K562 (cell line): ENCODE results near the gene SLC25A26. TPM values are rescaled to one million over a fixed set of nuclear protein-coding genes. Genes with fewer than 3 reads are reported as not detected.
A peak's percentile ranks its signal among the peaks of the same experiment; 100 is the strongest.

Source experiments
- ATAC-seq: fragments of 200-7000 bp; cut with Tn5 transposase; 3 replicates; pipeline ENCODE4 v1.9.1; 2020; ENCODE audit warnings: moderate library complexity
- BruUV-seq: library from RNA; stranded (reverse); fragments of 400-500 nt; replicated peaks from 2 replicates; lab custom pipeline; 2021; lab: Mats Ljungman, UMichigan
- CTCF ChIA-PET: fragments of 300-600 bp; formaldehyde crosslinking; extraction: SDS; loops from one replicate; lab custom pipeline; 2021; ENCODE audit warnings: low intra/inter-chr PET ratio; lab: Yijun Ruan, JAX
- POLR2A ChIA-PET: fragments of 300-600, 350-650 bp; sonication (Branson Sonifier 250); formaldehyde crosslinking; extraction: SDS; loops from one replicate; lab custom pipeline; 2021; ENCODE audit warnings: antibody characterized with exemption, inconsistent platforms; lab: Yijun Ruan, JAX
- DNase-seq, 4 experiments: peaks; one replicate each; pipeline versions ENCODE4 v3.0.0 to v3.0.0-alpha.2; 2011 to 2018; ENCODE audit warnings: low spot score in 3 of 4, mixed read lengths in 3 of 4; ENCODE audit errors: extremely low read depth in 1 of 4
- FAIRE-seq: peaks from 2 replicates; lab custom pipeline; 2011; peaks lifted over from hg19 to GRCh38; lab: Jason Lieb, UNC
- H2AFZ ChIP-seq: 2 replicates; pipeline ENCODE4 v1.6.0; 2011; ENCODE audit warnings: low read depth, low read length, control low read depth, inconsistent platforms
- H3K27ac ChIP-seq: fragments of 200-600 bp; 3 replicates; pipeline ENCODE4 v1.8.0; 2011; ENCODE audit warnings: low read depth, mild to moderate bottlenecking, control low read depth, inconsistent platforms, low read length, moderate library complexity, mixed read lengths; ENCODE audit errors: extremely low read depth
- H3K27me3 ChIP-seq, 2 experiments: fragments of 300-600 bp in 1 of 2; 2 replicates in 1 of 2; 3 replicates in 1 of 2; pipeline versions ENCODE4 v1.6.0 to v1.8.0; 2011; ENCODE audit warnings: inconsistent platforms in 2 of 2, low read length in 2 of 2, mild to moderate bottlenecking in 1 of 2, mixed read lengths in 1 of 2, moderate library complexity in 1 of 2; ENCODE audit not compliant: control insufficient read depth in 2 of 2, insufficient read depth in 2 of 2
- H3K36me3 ChIP-seq: fragments of 300-600 bp; 3 replicates; pipeline ENCODE4 v1.8.0; 2011; ENCODE audit warnings: mild to moderate bottlenecking, low read length, inconsistent platforms; ENCODE audit not compliant: control insufficient read depth, insufficient read depth
- H3K4me1 ChIP-seq, 2 experiments: fragments of 200-600 bp in 1 of 2; replicated peaks in 1 of 2; 2 replicates in 1 of 2; 3 replicates in 1 of 2; pipeline versions ENCODE4 v1.5.1 to v1.8.0; 2011; ENCODE audit warnings: inconsistent platforms in 2 of 2, low read length in 2 of 2, mild to moderate bottlenecking in 1 of 2, mixed read lengths in 1 of 2, moderate library complexity in 1 of 2; ENCODE audit not compliant: control insufficient read depth in 2 of 2, insufficient read depth in 2 of 2
- H3K4me2 ChIP-seq: 2 replicates; pipeline ENCODE4 v1.6.1; 2011; ENCODE audit warnings: low read length, control low read depth, inconsistent platforms, mixed read lengths; ENCODE audit not compliant: insufficient read depth
- H3K4me3 ChIP-seq: fragments of 200-600 bp; sonication (generic), shearing (Covaris generic); 2 replicates; pipeline ENCODE4 v1.5.1; 2016; ENCODE audit warnings: control low read depth, inconsistent platforms
- H3K79me2 ChIP-seq: fragments of 200-600 bp; 3 replicates; pipeline ENCODE4 v1.8.0; 2011; ENCODE audit warnings: low read length, inconsistent platforms; ENCODE audit not compliant: control insufficient read depth, insufficient read depth
- H3K9ac ChIP-seq, 2 experiments: 2 replicates each; pipeline versions ENCODE4 v1.6.0 to v1.6.1; 2011; ENCODE audit warnings: low read depth in 2 of 2, low read length in 2 of 2, control low read depth in 1 of 2, inconsistent platforms in 1 of 2, mild to moderate bottlenecking in 1 of 2, mixed read lengths in 1 of 2; ENCODE audit not compliant: insufficient read depth in 1 of 2
- H3K9me1 ChIP-seq: one replicate; pipeline ENCODE4 v1.6.0; 2011; ENCODE audit warnings: inconsistent platforms, mild to moderate bottlenecking, low read length, moderate library complexity; ENCODE audit not compliant: control insufficient read depth, insufficient read depth
- H3K9me3 ChIP-seq: replicated peaks from 2 replicates; pipeline ENCODE4 v1.5.1; 2011; ENCODE audit warnings: low read depth, low read length, inconsistent platforms; ENCODE audit not compliant: control insufficient read depth, insufficient read depth
- H4K20me1 ChIP-seq: replicated peaks from 2 replicates; pipeline ENCODE4 v1.6.1; 2011; ENCODE audit warnings: low read length, inconsistent platforms, mixed read lengths; ENCODE audit not compliant: control insufficient read depth, insufficient read depth
- ELF4 ChIP-seq: fragments of 450-650 bp; formaldehyde crosslinking; IDR thresholded peaks from 2 replicates; pipeline ENCODE4 v1.4.0; 2022; ENCODE audit warnings: missing genetic modification characterization
- THAP12 ChIP-seq: fragments of 250-450 bp; sonication (Bioruptor Pico); IDR thresholded peaks from 2 replicates; pipeline ENCODE4 v1.9.0; 2021; ENCODE audit warnings: mild to moderate bottlenecking, inconsistent platforms
- ZNF449 ChIP-seq: fragments of 250-450 bp; sonication (Bioruptor Pico); IDR thresholded peaks from 2 replicates; pipeline ENCODE4 v1.8.0; 2022; ENCODE audit warnings: moderate library complexity, mild to moderate bottlenecking, inconsistent platforms
- ZNF764 ChIP-seq: fragments of 250-450 bp; sonication (Bioruptor Pico); IDR thresholded peaks from 2 replicates; pipeline ENCODE4 v1.4.0; 2020; ENCODE audit warnings: low read depth, mild to moderate bottlenecking, moderate library complexity
- WGBS: fragments of 100-300 bp; shearing (Covaris generic); methylation state at CpG from one replicate; pipeline ENCODE4 v1.1.6; 2016; ENCODE audit warnings: low coverage, mixed read lengths; ENCODE audit not compliant: insufficient coverage; ENCODE audit errors: missing lambda C conversion rate; 5-methylcytosine and 5-hydroxymethylcytosine counted together
- in situ Hi-C: fragments of 300-500 bp; cut with MboI; formaldehyde crosslinking; loops from 4 replicates; pipeline ENCODE4 v1.15.0; 2018; ENCODE audit warnings: inconsistent platforms, mixed read lengths
- intact Hi-C: fragments of 100-400 bp; cut with micrococcal nuclease; formaldehyde crosslinking; loops from 2 replicates; pipeline ENCODE4 v1.14.2; 2022
- polyA plus RNA-seq, 8 experiments: library from polyadenylated mRNA; depleted of rRNA in 4 of 8; stranded (reverse) in 5 of 8; unstranded in 3 of 8; fragments of >200 nt; fragmentation: Nextera tagmentation in 2 of 8; fragmentation: Illumina TruSeq in 1 of 8; extraction: Ambion mirVana in 2 of 8; extraction: Trizol in 1 of 8; gene quantifications; 2 replicates each; pipeline versions ENCODE4 v1.2.1 to v1.2.3, GENCODE V29; 2011 to 2014; ENCODE audit warnings: inconsistent platforms in 1 of 8, missing spikeins in 1 of 8
- total RNA-seq, 7 experiments: library from RNA; depleted of rRNA in 6 of 7; stranded (reverse); fragments of >200 nt in 6 of 7; fragmentation: Illumina TruSeq in 2 of 7; extraction: Trizol in 2 of 7; gene quantifications; 2 replicates each; pipeline versions ENCODE4 v1.2.1 to v1.2.3, GENCODE V29; 2011 to 2021; ENCODE audit warnings: low replicate concordance in 1 of 7

Gene SLC25A26
- total and polyA plus RNA-seq, 9 of the 15 experiments (the other 6 are each of a cell fraction or from before 2014, with no cell fraction given): 7.2 to 29.1 (median 12.6) TPM

- TF ChIP-seq ZNF449 (CRISPR knock-in tag) (no peak), THAP12 (CRISPR knock-in tag) (no peak)
Measured at GRCh38 chr3:66344391-66344811, 123.6 kb downstream of the SLC25A26 start (continued).

GRCh38 chr3:66344848-66345578 lies 124.2 kb downstream of the SLC25A26 start:
- H3K4me1 ChIP-seq: no peaks in the 10 kb centered on the region
- H3K27ac ChIP-seq: no peak overlapping the region
- no peak overlapping the region for H3K4me3 ChIP-seq
- no peaks in the 10 kb centered on the region for H3K79me2 ChIP-seq
- H3K9me3 ChIP-seq: no peaks in the 10 kb centered on the region
- ChIA-PET POLR2A (interaction anchor here (1.5 kb wide), 1 partner anchor 10 kb away, joined by 3 read pairs; no protein-coding TSS in a partner anchor), CTCF (no interaction called here)
- TF ChIP-seq ZNF764 (no peak), ELF4 (CRISPR knock-in tag) (0 out of 2 replicates have a peak, but pooled peaks have one; percentile 17)
- H3K4me2 ChIP-seq: no peak overlapping the region
- intact Hi-C loops: no loop called here
- H3K9me1 ChIP-seq: no peaks in the 10 kb centered on the region
- no peak overlapping the region for H3K9ac ChIP-seq
- no peak overlapping the region for H2AFZ ChIP-seq
- no peaks in the 10 kb centered on the region for H3K27me3 ChIP-seq
- H3K36me3 ChIP-seq: no peaks in the 10 kb centered on the region
- no peaks in the 10 kb centered on the region for H4K20me1 ChIP-seq
- FAIRE-seq (no peak), ATAC-seq (no peak), DNase-seq (no peak)
- 59% methylated on average over 6 of the region's 8 CpGs for WGBS
- no TSS peak for BruUV-seq
- in situ Hi-C loops: no loop called here
